TTC549 (cell line): ENCODE measurements around the gene C21orf58.
"Not testable (repeated sequence)": the region's sequence is repeated elsewhere in the genome, so short reads cannot be mapped to it uniquely, and the experiment has no call there.

Experiments used
- FAIRE-seq: peaks from 2 replicates; lab custom pipeline; 2012; peaks lifted over from hg19 to GRCh38; lab: Jason Lieb, UNC

C21orf58 gene

GRCh38 chr21:46323227-46323709 is 402 bp downstream of the C21orf58 start:
- FAIRE-seq: no peak

GRCh38 chr21:46322351-46323226 is 1.1 kb downstream of the C21orf58 start:
- FAIRE-seq: no peak

- FAIRE-seq: no peak
Measured at GRCh38 chr21:46320331-46320801, 3.3 kb downstream of the C21orf58 start.

GRCh38 chr21:46319186-46319585 is 4.5 kb downstream of the C21orf58 start:
- no peak for FAIRE-seq

- FAIRE-seq: no peak
Measured at GRCh38 chr21:46318464-46318845, 5.2 kb downstream of the C21orf58 start.

- no peak for FAIRE-seq
Measured at GRCh38 chr21:46317710-46318463, 5.8 kb downstream of the C21orf58 start.

- no peak for FAIRE-seq
Measured at GRCh38 chr21:46316708-46317324, 6.9 kb downstream of the C21orf58 start.

- no peak for FAIRE-seq
Measured at GRCh38 chr21:46314441-46315020, 9.1 kb downstream of the C21orf58 start.

GRCh38 chr21:46312949-46313348 is 10.7 kb downstream of the C21orf58 start:
- FAIRE-seq: no peak

GRCh38 chr21:46311568-46311967 is 12.1 kb downstream of the C21orf58 start:
- no peak for FAIRE-seq

- not testable (repeated sequence) for FAIRE-seq
Measured at GRCh38 chr21:46310260-46310659, 13.4 kb downstream of the C21orf58 start.

GRCh38 chr21:46308431-46308830 is 15.2 kb downstream of the C21orf58 start:
- no peak for FAIRE-seq

GRCh38 chr21:46307625-46308024 is 16.0 kb downstream of the C21orf58 start:
- FAIRE-seq: no peak

- FAIRE-seq: no peak
Measured at GRCh38 chr21:46304955-46305354, 18.7 kb downstream of the C21orf58 start.

- no peak for FAIRE-seq
Measured at GRCh38 chr21:46304437-46304836, 19.2 kb downstream of the C21orf58 start.

- FAIRE-seq: no peak
Measured at GRCh38 chr21:46301759-46302158, 21.9 kb downstream of the C21orf58 start.

- FAIRE-seq: no peak
Measured at GRCh38 chr21:46299167-46299566, 24.5 kb downstream of the C21orf58 start.

- no peak for FAIRE-seq
Measured at GRCh38 chr21:46297338-46298271, 26.1 kb downstream of the C21orf58 start.

GRCh38 chr21:46295996-46296752 is 27.5 kb downstream of the C21orf58 start:
- no peak for FAIRE-seq

GRCh38 chr21:46295177-46295770 is 28.4 kb downstream of the C21orf58 start:
- FAIRE-seq: no peak
